Naive thymus-derived CD4-positive, alpha-beta T cell (primary cell): ENCODE measurements around the gene SNX1. TPM values are rescaled to one million over a fixed set of nuclear protein-coding genes. Genes with fewer than 3 reads are reported as not detected.

Experiments
- ATAC-seq: fragments of 150-1000 bp; cut with Tn5 transposase; 2 replicates; pipeline ENCODE4 v1.10.0; 2021; ENCODE audit warnings: mild to moderate bottlenecking, moderate library complexity
- CTCF ChIA-PET: fragments of 350-600 bp; sonication (Branson Sonifier 250); formaldehyde crosslinking; loops from one replicate; lab custom pipeline; 2021; ENCODE audit warnings: antibody characterized with exemption; lab: Charles Lee
- POLR2A ChIA-PET: fragments of 350-600 bp; sonication (Branson Sonifier 250); formaldehyde crosslinking; loops from one replicate; lab custom pipeline; 2021; ENCODE audit warnings: antibody characterized with exemption, inconsistent platforms; lab: Charles Lee
- DNase-seq, 9 donors: peaks; one replicate each; pipeline versions ENCODE4 v3.0.0 to v3.0.0-alpha.2; 2020 to 2022; ENCODE audit warnings: mixed read lengths in 1 of 9
- H3K27ac ChIP-seq: one replicate; pipeline ENCODE4 v1.7.0; 2013; ENCODE audit warnings: mild to moderate bottlenecking, low read depth, low read length, moderate library complexity
- H3K27me3 ChIP-seq, 2 donors: one replicate each; pipeline ENCODE4 v1.7.0; 2013; ENCODE audit warnings: low read length in 2 of 2, mild to moderate bottlenecking in 2 of 2, moderate library complexity in 2 of 2; ENCODE audit not compliant: control insufficient read depth in 2 of 2, insufficient read depth in 2 of 2
- H3K36me3 ChIP-seq, 3 experiments: 1 replicate in 2 of 3; 2 replicates in 1 of 3; pipeline ENCODE4 v1.7.0; 2013; ENCODE audit warnings: low read length in 3 of 3, mild to moderate bottlenecking in 3 of 3, moderate library complexity in 1 of 3; ENCODE audit not compliant: insufficient read depth in 3 of 3, control insufficient read depth in 2 of 3
- H3K4me1 ChIP-seq, 2 donors: one replicate each; pipeline ENCODE4 v1.7.0; 2013; ENCODE audit warnings: low read length in 2 of 2, mild to moderate bottlenecking in 2 of 2, moderate library complexity in 1 of 2; ENCODE audit not compliant: control insufficient read depth in 2 of 2, insufficient read depth in 2 of 2
- H3K4me3 ChIP-seq: 2 replicates; pipeline ENCODE4 v1.7.0; 2013; ENCODE audit warnings: mild to moderate bottlenecking, low read length
- H3K9me3 ChIP-seq, 3 experiments: 1 replicate in 2 of 3; 2 replicates in 1 of 3; pipeline ENCODE4 v1.7.0; 2013; ENCODE audit warnings: low read length in 3 of 3; ENCODE audit not compliant: control insufficient read depth in 2 of 3
- H3K27ac Mint-ChIP-seq, 9 donors: one replicate each; pipeline ENCODE4 v1.8.0; 2020 to 2022; ENCODE audit warnings: mixed read lengths in 9 of 9, mild to moderate bottlenecking in 8 of 9, moderate library complexity in 5 of 9, inconsistent platforms in 2 of 9
- H3K27me3 Mint-ChIP-seq, 5 donors: one replicate each; pipeline ENCODE4 v1.8.0; 2021 to 2022; ENCODE audit warnings: mixed read lengths in 5 of 5, mild to moderate bottlenecking in 1 of 5
- H3K36me3 Mint-ChIP-seq, 5 donors: one replicate each; pipeline ENCODE4 v1.8.0; 2020 to 2022; ENCODE audit warnings: mixed read lengths in 5 of 5, mild to moderate bottlenecking in 3 of 5, inconsistent platforms in 1 of 5
- H3K4me1 Mint-ChIP-seq, 7 donors: one replicate each; pipeline ENCODE4 v1.8.0; 2020 to 2022; ENCODE audit warnings: mixed read lengths in 7 of 7, mild to moderate bottlenecking in 3 of 7, inconsistent platforms in 1 of 7
- H3K4me3 Mint-ChIP-seq, 10 donors: one replicate each; pipeline ENCODE4 v1.8.0; 2020 to 2022; ENCODE audit warnings: mild to moderate bottlenecking in 10 of 10, mixed read lengths in 10 of 10, moderate library complexity in 6 of 10, inconsistent platforms in 2 of 10
- H3K9me3 Mint-ChIP-seq, 11 donors: one replicate each; pipeline ENCODE4 v1.8.0; 2020 to 2022; ENCODE audit warnings: mixed read lengths in 11 of 11, mild to moderate bottlenecking in 4 of 11, inconsistent platforms in 1 of 11, moderate library complexity in 1 of 11
- intact Hi-C, 2 donors: fragments of 100-400 bp; cut with micrococcal nuclease; formaldehyde crosslinking; loops; one replicate each; pipeline ENCODE4 v1.15.1; 2023
- polyA plus RNA-seq, 2 donors: library from polyadenylated mRNA; unstranded; fragments of 300-500 nt; fragmentation: Illumina TruSeq; gene quantifications; one replicate each; pipeline ENCODE4 v1.2.3, GENCODE V29; 2021
- total RNA-seq, 6 experiments: library from RNA in 5 of 6; stranded (reverse) in 5 of 6; gene quantifications; 1 replicate in 5 of 6; 2 replicates in 1 of 6; pipeline ENCODE4 v1.2.3 and lab custom pipeline; 2021 to 2026

SNX1 gene
- total and polyA plus RNA-seq, 7 experiments from 2014 or later = 61.3 to 161 (median 120) TPM

DNA sequence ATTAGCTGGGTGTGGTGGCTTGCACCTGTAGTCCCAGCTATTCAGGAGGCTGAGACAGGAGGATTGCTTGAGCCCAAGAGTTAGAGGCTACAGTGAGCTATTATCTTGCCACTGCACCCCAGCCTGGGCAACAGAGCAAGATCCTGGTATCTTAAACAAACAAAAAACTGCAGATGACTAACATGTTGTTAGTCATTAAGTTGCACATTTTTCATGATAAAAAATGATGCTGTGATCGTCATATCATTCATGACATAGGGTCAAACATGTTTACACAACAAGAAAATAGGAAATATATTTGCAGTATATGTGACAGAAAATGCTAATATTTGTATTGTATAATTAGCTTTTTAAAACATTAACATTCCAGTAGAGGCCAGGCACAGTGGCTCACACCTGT lies 29.3 kb upstream of the SNX1 start:
- H3K9me3 Mint-ChIP-seq = no peaks in the 10 kb centered on the region
- no peaks in the 10 kb centered on the region for H3K27me3 Mint-ChIP-seq
- CTCF ChIA-PET = interaction anchor here (0.6 to 6.3 kb wide), 12 partner anchors 8 to 972 kb away, joined by 3 to 79 read pairs (median 4); partner anchors contain the start of gene DAPK2
- POLR2A ChIA-PET = interaction anchor here (1.4 kb wide), 1 partner anchor 8 kb away, joined by 3 read pairs; no protein-coding TSS in a partner anchor
- peaks cover 0 to 15% (median 4%) of the 10 kb centered on the region in 7 donors for H3K4me1 Mint-ChIP-seq
- peaks cover 0 to 4% (median 0%) of the 10 kb centered on the region in 3 experiments for H3K36me3 ChIP-seq
- H3K27ac ChIP-seq = no peak overlapping the region
- H3K36me3 Mint-ChIP-seq = peaks cover 0 to 4% (median 0%) of the 10 kb centered on the region in 5 donors
- no peak overlapping the region for H3K27ac Mint-ChIP-seq
- intact Hi-C loops = loop anchor here (2.0 kb wide), 3 partner anchors 236 to 1018 kb away; no protein-coding TSS in a partner anchor
- H3K4me3 ChIP-seq = no peak overlapping the region
- no peaks in the 10 kb centered on the region for H3K27me3 ChIP-seq
- H3K4me3 Mint-ChIP-seq = no peak overlapping the region
- DNase-seq (no peak), ATAC-seq (no peak)
- peaks cover 0 to 3% of the 10 kb centered on the region in 2 donors for H3K4me1 ChIP-seq
- no peaks in the 10 kb centered on the region for H3K9me3 ChIP-seq

DNA sequence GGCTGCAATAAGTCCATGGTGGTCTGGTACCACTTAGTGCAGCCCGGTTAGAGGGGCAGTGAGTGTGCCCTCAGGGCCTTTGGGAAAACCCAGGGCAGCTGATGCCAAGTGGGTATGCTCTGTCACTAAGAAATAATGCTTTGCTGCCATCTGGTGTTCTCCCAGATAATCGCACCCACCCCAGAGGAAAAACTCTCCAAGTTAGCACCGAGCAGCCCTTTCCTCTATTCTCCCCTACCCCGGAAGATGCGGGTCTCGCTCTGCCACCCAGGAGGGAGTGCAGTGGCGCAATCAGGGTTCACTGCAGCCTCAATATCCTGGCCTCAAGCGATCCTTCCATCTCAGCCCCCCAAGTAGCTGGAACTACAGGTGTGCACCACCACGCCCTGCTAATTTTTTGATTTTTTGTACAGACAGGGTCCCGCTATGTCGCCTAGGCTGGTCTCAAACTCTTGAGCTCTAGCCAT lies 28.2 kb upstream of the SNX1 start:
- intact Hi-C loops = loop anchor here (1.0 to 2.0 kb wide), 12 partner anchors 57 to 1019 kb away; no protein-coding TSS in a partner anchor
- no peaks in the 10 kb centered on the region for H3K27me3 ChIP-seq
- no peaks in the 10 kb centered on the region for H3K27me3 Mint-ChIP-seq
- peaks cover 0 to 15% (median 4%) of the 10 kb centered on the region in 7 donors for H3K4me1 Mint-ChIP-seq
- H3K27ac ChIP-seq = no peak overlapping the region
- H3K4me3 Mint-ChIP-seq = peak overlapping the region in 1 of 10 donors; percentile 33
- H3K36me3 ChIP-seq = peaks cover 0 to 11% (median 0%) of the 10 kb centered on the region in 3 experiments
- peak overlapping the region in 2 of 9 donors; percentile 19 to 36 for H3K27ac Mint-ChIP-seq
- peaks cover 0 to 3% of the 10 kb centered on the region in 2 donors for H3K4me1 ChIP-seq
- ATAC-seq (peak; percentile 89), DNase-seq (peak; percentile 44 to 74 (median 63))
- CTCF ChIA-PET = interaction anchor here (0.6 to 6.3 kb wide), 25 partner anchors 11 to 1877 kb away, joined by 3 to 79 read pairs (median 4); partner anchors contain the start of gene DAPK2
- POLR2A ChIA-PET = interaction anchor here (1.1 kb wide), 1 partner anchor 458 kb away, joined by 3 read pairs; no protein-coding TSS in a partner anchor
- H3K9me3 Mint-ChIP-seq = no peaks in the 10 kb centered on the region
- H3K9me3 ChIP-seq = no peaks in the 10 kb centered on the region
- no peak overlapping the region for H3K4me3 ChIP-seq
- H3K36me3 Mint-ChIP-seq = peaks cover 0 to 14% (median 4%) of the 10 kb centered on the region in 5 donors

- H3K4me1 ChIP-seq = peaks cover 0 to 3% of the 10 kb centered on the region in 2 donors
- no peaks in the 10 kb centered on the region for H3K9me3 ChIP-seq
- no peak overlapping the region for H3K27ac ChIP-seq
- Mint-ChIP-seq H3K9me3 (no peaks in the 10 kb centered on the region), H3K36me3 (peaks cover 0 to 17% (median 5%) of the 10 kb centered on the region in 5 donors), H3K27me3 (no peaks in the 10 kb centered on the region), H3K4me3 (no peak overlapping the region), H3K4me1 (peaks cover 0 to 15% (median 4%) of the 10 kb centered on the region in 7 donors), H3K27ac (peak overlapping the region in 1 of 9 donors; percentile 29)
- no peak for ATAC-seq
- no peak for DNase-seq
- POLR2A ChIA-PET = interaction anchor here (1.1 kb wide), 1 partner anchor 458 kb away, joined by 3 read pairs; no protein-coding TSS in a partner anchor
- H3K4me3 ChIP-seq = no peak overlapping the region
- peaks cover 0 to 11% (median 0%) of the 10 kb centered on the region in 3 experiments for H3K36me3 ChIP-seq
- intact Hi-C loops = loop anchor here in 1 of 2 donors (2.0 kb wide), 1 partner anchor 779 kb away; no protein-coding TSS in a partner anchor
- H3K27me3 ChIP-seq = no peaks in the 10 kb centered on the region
- CTCF ChIA-PET = interaction anchor here (0.6 to 6.3 kb wide), 20 partner anchors 10 to 777 kb away, joined by 3 to 79 read pairs (median 4); partner anchors contain the start of gene DAPK2
Measured at GRCh38 chr15:64068133-64068532, 27.6 kb upstream of the SNX1 start.

GRCh38 chr15:64070106-64070505 lies 25.7 kb upstream of the SNX1 start:
- CTCF ChIA-PET = interaction anchor here (6.3 kb wide), 1 partner anchor 317 kb away, joined by 79 read pairs; no protein-coding TSS in a partner anchor
- DNase-seq (no peak), ATAC-seq (no peak)
- H3K4me3 Mint-ChIP-seq = no peak overlapping the region
- no peaks in the 10 kb centered on the region for H3K9me3 Mint-ChIP-seq
- H3K36me3 Mint-ChIP-seq = peaks cover 0 to 24% (median 9%) of the 10 kb centered on the region in 5 donors
- H3K4me1 Mint-ChIP-seq = peaks cover 0 to 15% (median 4%) of the 10 kb centered on the region in 7 donors
- Histone ChIP-seq H3K9me3 (no peaks in the 10 kb centered on the region), H3K36me3 (peaks cover 0 to 13% (median 0%) of the 10 kb centered on the region in 3 experiments), H3K27ac (no peak overlapping the region), H3K27me3 (no peaks in the 10 kb centered on the region), H3K4me3 (no peak overlapping the region), H3K4me1 (peaks cover 0 to 3% of the 10 kb centered on the region in 2 donors)
- no peaks in the 10 kb centered on the region for H3K27me3 Mint-ChIP-seq
- POLR2A ChIA-PET = no interaction called here
- H3K27ac Mint-ChIP-seq = peak overlapping the region in 3 of 9 donors; percentile 21 to 80 (median 56)
- intact Hi-C loops = no loop called here

DNA sequence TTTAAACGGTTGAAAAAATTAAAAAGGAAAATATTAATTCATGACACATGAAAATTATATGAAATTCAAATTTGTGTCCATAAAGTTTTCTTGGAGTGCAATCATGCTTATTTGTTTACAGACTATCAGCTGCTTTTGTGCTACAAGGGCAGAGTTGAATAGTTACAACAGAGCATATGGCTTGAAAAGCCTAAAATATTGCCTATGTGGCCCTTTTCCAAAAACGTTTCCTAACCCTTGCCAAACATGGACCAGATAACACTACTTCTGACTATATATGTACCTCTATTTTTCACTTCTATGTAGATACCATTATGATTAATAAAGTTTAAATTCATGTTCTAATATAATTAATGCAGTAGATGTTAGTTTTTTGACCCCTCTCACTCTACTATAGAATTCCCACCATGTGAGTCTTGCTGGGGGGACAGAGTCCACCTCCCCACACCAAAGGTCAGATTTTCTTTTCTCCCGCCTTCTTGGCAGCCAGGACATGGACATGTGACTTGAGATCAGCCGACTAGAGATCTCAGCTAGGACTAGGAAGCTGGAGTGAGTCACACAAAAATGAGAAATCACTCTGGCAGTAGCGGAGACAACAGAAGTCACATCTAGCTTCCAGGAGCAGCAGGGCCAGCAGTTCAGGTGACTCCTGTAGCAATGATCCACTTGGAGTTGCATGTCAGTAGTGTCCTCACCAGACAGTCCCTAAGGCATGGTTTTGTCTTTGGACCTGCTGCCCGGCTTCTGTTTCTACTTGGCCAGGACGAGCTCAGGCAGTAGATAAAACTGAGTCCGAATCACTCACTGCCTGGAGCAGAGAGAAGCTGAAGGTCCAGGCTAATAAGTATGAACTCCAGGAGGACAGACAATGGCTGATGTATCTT lies 24.6 kb upstream of the SNX1 start:
- Mint-ChIP-seq H3K4me1 (peaks cover 3 to 17% (median 4%) of the 10 kb centered on the region in 7 donors), H3K27me3 (no peaks in the 10 kb centered on the region), H3K27ac (peak overlapping the region in 1 of 9 donors; percentile 67), H3K36me3 (peaks cover 0 to 28% (median 12%) of the 10 kb centered on the region in 5 donors), H3K4me3 (no peak overlapping the region), H3K9me3 (no peaks in the 10 kb centered on the region)
- Histone ChIP-seq H3K4me1 (peaks cover 0 to 3% of the 10 kb centered on the region in 2 donors), H3K4me3 (no peak overlapping the region), H3K27me3 (no peaks in the 10 kb centered on the region), H3K36me3 (peaks cover 0 to 17% (median 0%) of the 10 kb centered on the region in 3 experiments), H3K27ac (no peak overlapping the region), H3K9me3 (no peaks in the 10 kb centered on the region)
- POLR2A ChIA-PET = interaction anchor here (0.7 to 0.8 kb wide), 2 partner anchors 22 to 375 kb away, joined by 4 read pairs; partner anchors contain the start of gene CIAO2A
- ATAC-seq (no peak), DNase-seq (no peak)
- CTCF ChIA-PET = interaction anchor here (0.5 to 0.6 kb wide), 4 partner anchors 28 to 602 kb away, joined by 3 read pairs; no protein-coding TSS in a partner anchor
- intact Hi-C loops = no loop called here
